MM.1S (cell line): Measurements from ENCODE around the gene UBE3B.

Source experiments
- DNase-seq: peaks from one replicate; pipeline ENCODE4 v3.0.0-alpha.2; 2015
- H2AFZ ChIP-seq: fragments of 300-600 bp; sonication (generic); 2 replicates; pipeline ENCODE4 v1.6.0; 2016; ENCODE audit warnings: antibody characterized with exemption, low read length
- H3F3A ChIP-seq: fragments of 300-600 bp; sonication (generic); 2 replicates; pipeline ENCODE4 v1.6.1; 2016; ENCODE audit warnings: mild to moderate bottlenecking, antibody characterized with exemption, low read length, moderate library complexity, mixed read lengths; ENCODE audit not compliant: insufficient read depth
- H3K27ac ChIP-seq: fragments of 300-600 bp; sonication (generic); 2 replicates; pipeline ENCODE4 v1.5.1; 2016; ENCODE audit warnings: mild to moderate bottlenecking, low read length
- H3K27me3 ChIP-seq: fragments of 300-600 bp; sonication (generic); replicated peaks from 2 replicates; pipeline ENCODE4 v1.6.0; 2016; ENCODE audit warnings: low read length; ENCODE audit not compliant: insufficient read depth
- H3K36me3 ChIP-seq: fragments of 300-600 bp; sonication (generic); replicated peaks from 2 replicates; pipeline ENCODE4 v1.6.1; 2016; ENCODE audit warnings: mild to moderate bottlenecking, low read length, mixed read lengths; ENCODE audit not compliant: insufficient read depth
- H3K4me1 ChIP-seq: fragments of 300-600 bp; sonication (generic); 2 replicates; pipeline ENCODE4 v1.6.1; 2016; ENCODE audit warnings: low read length, mixed read lengths
- H3K4me2 ChIP-seq: fragments of 300-600 bp; sonication (generic); 2 replicates; pipeline ENCODE4 v1.6.0; 2016; ENCODE audit warnings: low read depth, low read length
- H3K4me3 ChIP-seq: fragments of 300-600 bp; sonication (generic); 2 replicates; pipeline ENCODE4 v1.5.1; 2016; ENCODE audit warnings: low read length, mixed read lengths
- H3K79me2 ChIP-seq: fragments of 300-600 bp; sonication (generic); 2 replicates; pipeline ENCODE4 v1.6.1; 2016; ENCODE audit warnings: mixed run types, low read length, mixed read lengths
- H3K9ac ChIP-seq: fragments of 300-600 bp; sonication (generic); 2 replicates; pipeline ENCODE4 v1.6.1; 2016; ENCODE audit warnings: low read length, mixed read lengths
- H3K9me2 ChIP-seq: fragments of 300-600 bp; sonication (generic); replicated peaks from 2 replicates; pipeline ENCODE4 v1.6.1; 2016; ENCODE audit warnings: mild to moderate bottlenecking, low read length, mixed read lengths; ENCODE audit not compliant: insufficient read depth
- H3K9me3 ChIP-seq: fragments of 300-600 bp; sonication (generic); replicated peaks from 2 replicates; pipeline ENCODE4 v1.6.1; 2016; ENCODE audit warnings: mild to moderate bottlenecking, low read length, mixed read lengths; ENCODE audit not compliant: insufficient read depth
- H4K20me1 ChIP-seq: fragments of 300-600 bp; sonication (generic); 2 replicates; pipeline ENCODE4 v1.6.1; 2016; ENCODE audit warnings: mild to moderate bottlenecking, low read length, moderate library complexity, mixed read lengths; ENCODE audit not compliant: insufficient read depth
- CTCF ChIP-seq: fragments of 300-600 bp; sonication (generic); IDR thresholded peaks from 2 replicates; pipeline ENCODE4 v1.5.1; 2016; ENCODE audit warnings: antibody characterized with exemption, low read length, mixed read lengths
- EZH2 ChIP-seq: fragments of 300-600 bp; sonication (generic); optimal IDR thresholded peaks from 2 replicates; pipeline ENCODE3; 2017; ENCODE audit warnings: low read depth, mild to moderate bottlenecking, antibody characterized with exemption, low read length, mixed read lengths
- EZH2phosphoT487 ChIP-seq: fragments of 300-600 bp; sonication (generic); IDR thresholded peaks from 2 replicates; pipeline ENCODE4 v1.6.1; 2018; ENCODE audit warnings: antibody characterized with exemption, low read length

UBE3B gene

GRCh38 chr12:109448272-109448671 lies 29.2 kb upstream of the UBE3B start:
- DNase-seq, result no peak
- H3F3A ChIP-seq, result no peaks in the 10 kb centered on the region
- H3K36me3 ChIP-seq, result no peaks in the 10 kb centered on the region
- no peaks in the 10 kb centered on the region for H3K4me1 ChIP-seq
- H3K27me3 ChIP-seq, result no peaks in the 10 kb centered on the region
- no peak overlapping the region for H3K27ac ChIP-seq
- no peak for TF ChIP-seq EZH2phosphoT487
- TF ChIP-seq EZH2, result no peak
- no peak for TF ChIP-seq CTCF
- H3K79me2 ChIP-seq, result no peaks in the 10 kb centered on the region
- no peak overlapping the region for H3K9ac ChIP-seq
- H3K4me3 ChIP-seq, result no peak overlapping the region
- H3K9me3 ChIP-seq, result no peaks in the 10 kb centered on the region
- no peak overlapping the region for H3K4me2 ChIP-seq
- no peaks in the 10 kb centered on the region for H4K20me1 ChIP-seq
- no peaks in the 10 kb centered on the region for H3K9me2 ChIP-seq
- H2AFZ ChIP-seq, result no peak overlapping the region

- Histone ChIP-seq H3F3A (no peaks in the 10 kb centered on the region), H2AFZ (no peak overlapping the region), H3K9me2 (no peaks in the 10 kb centered on the region), H3K4me2 (no peak overlapping the region), H3K79me2 (no peaks in the 10 kb centered on the region), H3K27me3 (no peaks in the 10 kb centered on the region), H3K4me1 (no peaks in the 10 kb centered on the region), H3K27ac (no peak overlapping the region), H3K4me3 (no peak overlapping the region), H3K36me3 (no peaks in the 10 kb centered on the region), H4K20me1 (no peaks in the 10 kb centered on the region), H3K9me3 (no peaks in the 10 kb centered on the region), H3K9ac (no peak overlapping the region)
- DNase-seq, result no peak
- TF ChIP-seq CTCF (no peak), EZH2 (no peak), EZH2phosphoT487 (no peak)
Observed at GRCh38 chr12:109448707-109449390, 28.6 kb upstream of the UBE3B start.

- no peaks in the 10 kb centered on the region for H3K9me3 ChIP-seq
- no peak overlapping the region for H2AFZ ChIP-seq
- H4K20me1 ChIP-seq, result no peaks in the 10 kb centered on the region
- no peaks in the 10 kb centered on the region for H3K9me2 ChIP-seq
- no peak overlapping the region for H3K27ac ChIP-seq
- H3K79me2 ChIP-seq, result no peaks in the 10 kb centered on the region
- no peaks in the 10 kb centered on the region for H3K27me3 ChIP-seq
- no peak overlapping the region for H3K4me3 ChIP-seq
- H3F3A ChIP-seq, result no peaks in the 10 kb centered on the region
- H3K4me1 ChIP-seq, result no peaks in the 10 kb centered on the region
- no peak for TF ChIP-seq EZH2
- no peak for TF ChIP-seq CTCF
- no peak for TF ChIP-seq EZH2phosphoT487
- H3K9ac ChIP-seq, result no peak overlapping the region
- no peak for DNase-seq
- no peaks in the 10 kb centered on the region for H3K36me3 ChIP-seq
- no peak overlapping the region for H3K4me2 ChIP-seq
Observed at GRCh38 chr12:109449845-109450532, 27.4 kb upstream of the UBE3B start.
